Skeletal muscle cell (primary cell): ENCODE measurements around the gene NUDT9.
"Not testable (repeated sequence)": the region's sequence is repeated elsewhere in the genome, so short reads cannot be mapped to it uniquely, and the experiment has no call there.

ENCODE experiments used
- DNase-seq: peaks from one replicate; pipeline ENCODE4 v3.0.0-alpha.2; 2010; ENCODE audit warnings: low read depth
- H3K4me3 ChIP-seq: 2 replicates; pipeline ENCODE4 v1.5.1; 2011; ENCODE audit warnings: low read depth, mild to moderate bottlenecking, control low read depth, low read length, moderate library complexity

The NUDT9 gene, protein sequence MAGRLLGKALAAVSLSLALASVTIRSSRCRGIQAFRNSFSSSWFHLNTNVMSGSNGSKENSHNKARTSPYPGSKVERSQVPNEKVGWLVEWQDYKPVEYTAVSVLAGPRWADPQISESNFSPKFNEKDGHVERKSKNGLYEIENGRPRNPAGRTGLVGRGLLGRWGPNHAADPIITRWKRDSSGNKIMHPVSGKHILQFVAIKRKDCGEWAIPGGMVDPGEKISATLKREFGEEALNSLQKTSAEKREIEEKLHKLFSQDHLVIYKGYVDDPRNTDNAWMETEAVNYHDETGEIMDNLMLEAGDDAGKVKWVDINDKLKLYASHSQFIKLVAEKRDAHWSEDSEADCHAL

GRCh38 chr4:87422104-87423052 lies at the start of gene NUDT9:
NUDT9 (plus strand) TSS chr4:87422573; CDS start chr4:87422906, 333 bp downstream.
- H3K4me3 ChIP-seq: peak within 1 kb of the TSS; percentile 95
- DNase-seq: peak; percentile 90

DNA sequence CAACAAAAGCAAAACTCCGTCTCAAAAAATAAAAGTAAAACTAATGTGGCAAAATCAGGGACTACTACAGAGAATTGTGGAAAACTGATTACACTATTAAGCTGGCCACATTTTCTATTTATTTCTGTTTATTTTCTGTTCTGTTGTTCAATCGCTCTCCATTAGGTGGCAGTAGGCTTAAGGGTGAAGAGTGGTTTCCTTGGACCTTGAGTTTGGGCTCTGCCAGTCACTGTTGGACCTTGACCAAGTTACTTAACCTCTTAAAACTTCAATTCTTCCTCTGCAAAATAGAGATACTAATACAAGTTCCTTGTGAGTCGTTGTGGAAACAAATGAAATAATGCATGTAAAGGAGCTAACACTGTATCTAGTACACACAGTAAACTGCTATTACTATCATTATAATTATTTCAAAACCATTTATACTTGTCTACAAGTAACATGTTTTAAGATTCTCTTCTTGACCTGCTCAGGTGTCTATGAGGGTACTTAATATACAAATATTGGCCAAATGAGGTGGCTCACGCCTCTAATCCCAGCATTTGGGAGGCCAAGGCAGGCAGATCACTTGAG lies 46.6 kb upstream of the NUDT9 start:
- DNase-seq: peak; percentile 80
- H3K4me3 ChIP-seq: no peak overlapping the region

DNA sequence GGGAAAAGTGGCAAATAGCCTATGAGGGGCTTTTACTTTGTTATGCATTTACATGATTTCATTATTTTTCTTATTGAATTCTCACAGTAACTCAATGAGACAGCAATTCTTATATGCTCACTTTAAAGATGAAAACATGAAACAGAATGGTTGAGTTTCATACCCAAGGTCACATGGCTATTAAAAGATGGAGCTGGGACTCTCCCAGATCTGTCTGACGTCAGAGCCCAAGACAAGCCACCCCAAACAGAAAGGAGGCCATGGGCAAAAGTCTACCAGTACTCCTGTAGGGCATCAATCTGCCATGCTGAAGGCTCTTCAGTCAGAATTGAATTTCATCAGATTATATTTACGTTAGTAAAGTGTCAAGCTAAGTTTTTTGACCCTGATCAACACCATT lies 44.6 kb upstream of the NUDT9 start:
- H3K4me3 ChIP-seq: no peak overlapping the region
- no peak for DNase-seq

DNA sequence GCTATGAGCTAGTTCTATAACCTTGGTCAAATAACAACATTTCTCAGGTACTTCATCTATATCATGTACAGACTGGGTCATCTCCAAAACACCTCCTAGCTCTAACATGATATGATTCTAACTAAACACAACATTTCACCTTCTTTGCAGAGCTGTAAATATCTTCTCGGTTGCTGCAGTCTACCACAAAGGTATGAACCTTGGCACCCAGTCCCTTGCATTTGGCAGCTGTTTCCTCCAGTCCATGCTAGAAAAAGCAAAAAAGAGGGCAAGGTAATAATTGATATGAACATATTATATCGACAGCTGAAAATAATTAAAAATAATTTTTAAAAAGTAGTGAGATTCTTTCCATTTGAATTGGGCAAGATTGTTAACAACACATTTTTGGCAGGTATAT lies 40.3 kb upstream of the NUDT9 start:
- no peak overlapping the region for H3K4me3 ChIP-seq
- DNase-seq: no peak

DNA sequence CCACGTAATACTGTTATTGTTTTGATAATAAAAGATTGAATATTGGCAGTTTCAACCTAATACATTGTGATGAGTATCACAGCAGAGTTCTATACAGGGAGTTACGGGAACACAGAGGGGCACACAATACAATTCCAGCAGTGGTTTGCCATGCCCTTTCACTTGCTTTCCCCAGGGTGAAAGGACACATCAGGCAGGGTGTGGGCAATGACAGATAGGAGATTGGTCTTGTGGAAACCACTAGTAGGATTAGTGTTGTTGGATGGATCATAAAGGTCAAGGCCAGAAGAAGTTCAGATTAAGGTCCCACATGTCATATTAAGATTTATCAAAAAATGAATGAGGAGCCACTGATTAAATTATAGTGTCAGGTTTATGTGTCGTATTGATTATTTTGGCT lies 39.4 kb upstream of the NUDT9 start:
- no peak overlapping the region for H3K4me3 ChIP-seq
- DNase-seq: no peak

GRCh38 chr4:87384466-87385132 lies 37.8 kb upstream of the NUDT9 start:
- H3K4me3 ChIP-seq: not testable (repeated sequence)

GRCh38 chr4:87387237-87387636 lies 35.1 kb upstream of the NUDT9 start:
- no peak for DNase-seq
- no peak overlapping the region for H3K4me3 ChIP-seq

More at GRCh38 chr4:87384466-87385132, 37.8 kb upstream of the NUDT9 start:
- DNase-seq: not testable (repeated sequence)

GRCh38 chr4:87388901-87389300 lies 33.5 kb upstream of the NUDT9 start:
- DNase-seq: no peak
- no peak overlapping the region for H3K4me3 ChIP-seq

GRCh38 chr4:87390055-87390454 lies 32.3 kb upstream of the NUDT9 start:
- H3K4me3 ChIP-seq: peak overlapping the region; percentile 69
- DNase-seq: not testable (repeated sequence)

GRCh38 chr4:87390551-87390890 lies 31.9 kb upstream of the NUDT9 start:
- DNase-seq: no peak

DNA sequence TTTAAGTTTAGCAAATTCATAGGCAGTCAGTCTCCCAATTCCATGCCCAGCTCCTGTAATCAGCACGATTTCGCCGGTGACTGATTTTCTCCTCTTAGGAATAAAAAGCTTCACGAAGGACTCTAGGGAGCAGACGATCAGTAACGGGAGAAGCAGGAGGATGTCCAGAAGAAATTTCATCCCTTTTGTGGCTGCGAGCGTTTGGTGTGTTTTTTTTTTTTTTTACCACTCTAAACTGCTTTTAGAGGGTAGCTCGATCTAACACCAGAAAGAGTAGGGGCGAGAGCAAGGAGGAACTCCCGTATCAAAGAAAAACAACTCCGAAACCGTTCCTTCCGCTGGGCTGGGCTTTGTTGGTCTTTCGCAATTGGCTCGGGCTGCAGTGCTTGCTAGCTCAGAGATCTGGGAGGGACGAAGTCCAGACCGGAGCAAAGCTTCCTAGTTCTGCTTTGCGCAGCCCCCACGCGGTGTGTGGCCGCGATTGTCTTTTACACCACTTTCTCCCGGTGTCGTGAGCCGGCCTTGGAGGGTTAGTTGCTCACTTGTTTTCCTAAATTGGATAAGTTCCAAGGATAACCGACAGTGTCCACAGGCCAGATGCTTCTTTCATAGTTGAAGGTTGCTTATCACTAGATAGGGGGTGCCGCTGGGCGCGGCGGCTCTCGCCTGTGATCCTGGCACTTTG lies 31.3 kb upstream of the NUDT9 start, which contains the start of gene HSD17B11:
Gene HSD17B11, minus strand, starts transcription at position 298 of the 685 bp plus-strand sequence. Its CDS starts 118 bp downstream, at position 180.
- peak; percentile 82 for DNase-seq
- H3K4me3 ChIP-seq: peak within 1 kb of the TSS; percentile 69

More at GRCh38 chr4:87390551-87390890, 31.9 kb upstream of the NUDT9 start:
- peak overlapping the region; percentile 69 for H3K4me3 ChIP-seq

GRCh38 chr4:87391576-87392054 lies 30.8 kb upstream of the NUDT9 start:
- no peak for DNase-seq
- H3K4me3 ChIP-seq: peak overlapping the region; percentile 69

DNA sequence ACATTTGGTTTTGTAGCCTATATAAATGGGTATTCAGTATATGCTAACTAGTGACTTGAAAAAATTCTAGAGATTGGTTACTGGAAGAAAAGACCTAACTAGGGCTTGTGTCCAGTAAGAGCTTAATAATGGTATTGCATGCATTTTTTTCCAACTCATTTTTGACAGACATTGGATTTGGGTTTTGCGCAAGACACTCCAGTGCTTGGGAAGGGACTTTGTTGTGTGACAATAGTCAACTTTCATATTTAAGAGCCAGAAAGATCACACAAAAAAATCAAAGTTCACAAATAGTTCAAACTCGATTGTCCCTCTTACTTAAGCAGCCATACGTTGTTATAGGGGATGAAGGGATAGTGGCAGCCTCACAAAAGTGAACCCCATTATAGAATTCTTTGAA lies 30.2 kb upstream of the NUDT9 start:
- H3K4me3 ChIP-seq: no peak overlapping the region
- no peak for DNase-seq

DNA sequence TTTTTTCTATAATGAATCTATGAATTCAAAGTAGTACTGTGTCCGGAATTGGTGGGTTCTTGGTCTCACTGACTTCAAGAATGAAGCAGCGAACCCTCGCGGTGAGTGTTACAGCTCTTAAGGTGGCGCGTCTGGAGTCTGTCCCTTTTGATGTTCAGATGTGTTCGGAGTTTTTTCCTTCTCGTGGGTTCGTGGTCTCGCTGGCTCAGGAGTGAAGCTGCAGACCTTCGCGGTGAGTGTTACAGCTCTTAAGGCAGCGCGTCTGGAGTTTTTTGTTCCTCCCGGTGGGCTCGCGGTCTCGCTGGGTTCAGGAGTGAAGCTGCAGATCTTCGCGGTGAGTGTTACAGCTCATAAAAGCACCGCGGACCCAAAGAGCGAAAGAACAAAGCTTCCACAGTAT lies 27.3 kb upstream of the NUDT9 start:
- DNase-seq, H3K4me3 ChIP-seq: not testable (repeated sequence)

DNA sequence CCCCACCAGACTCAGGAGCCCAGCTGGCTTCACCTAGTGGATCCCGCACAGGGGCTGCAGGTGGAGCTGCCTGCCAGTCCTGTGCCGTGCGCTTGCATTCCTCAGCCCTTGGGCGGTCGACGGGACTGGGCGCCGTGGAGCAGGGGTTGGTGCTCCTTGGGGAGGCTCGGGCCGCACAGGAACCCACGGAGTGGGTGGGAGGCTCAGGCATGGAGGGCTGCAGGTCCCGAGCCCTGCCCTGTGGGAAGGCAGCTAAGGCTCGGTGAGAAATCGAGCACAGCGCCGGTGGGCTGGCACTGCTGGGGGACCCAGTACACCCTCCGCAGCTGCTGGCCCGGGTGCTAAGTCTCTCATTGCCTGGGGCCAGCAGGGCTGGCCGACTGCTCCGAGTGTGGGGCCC lies 26.5 kb upstream of the NUDT9 start:
- DNase-seq, H3K4me3 ChIP-seq: not testable (repeated sequence)

- no peak for DNase-seq
- no peak overlapping the region for H3K4me3 ChIP-seq
These were observed 23.2 kb upstream of the NUDT9 start for GRCh38 chr4:87399148-87399547.

GRCh38 chr4:87399954-87400353 lies 22.4 kb upstream of the NUDT9 start:
- no peak for DNase-seq
- H3K4me3 ChIP-seq: no peak overlapping the region

GRCh38 chr4:87403732-87404131 lies 18.6 kb upstream of the NUDT9 start:
- DNase-seq, H3K4me3 ChIP-seq: not testable (repeated sequence)
